Activated CD8-positive, alpha-beta memory T cell treated with anti-CD3 and anti-CD28 coated beads, Interleukin-2, amount 50 U/mL, for 48 hours (primary cell): ENCODE measurements around the gene PAWR.
"Not testable (repeated sequence)": the region's sequence is repeated elsewhere in the genome, so short reads cannot be mapped to it uniquely, and the experiment has no call there.

Experiments
- DNase-seq: peaks from one replicate; pipeline ENCODE4 v3.0.0-alpha.2; 2020

Gene PAWR

GRCh38 chr12:79644274-79645234 is 46.2 kb downstream of the PAWR start:
- DNase-seq, result no peak

- DNase-seq, result no peak
Observed at GRCh38 chr12:79643821-79644220, 46.9 kb downstream of the PAWR start.

- no peak for DNase-seq
Observed at GRCh38 chr12:79638490-79638889, 52.3 kb downstream of the PAWR start.

- DNase-seq, result no peak
Observed at GRCh38 chr12:79637093-79637492, 53.7 kb downstream of the PAWR start.

- DNase-seq, result no peak
Observed at GRCh38 chr12:79635676-79636075, 55.1 kb downstream of the PAWR start.

- no peak for DNase-seq
Observed at GRCh38 chr12:79634957-79635471, 55.8 kb downstream of the PAWR start.

- no peak for DNase-seq
Observed at GRCh38 chr12:79629561-79629960, 61.2 kb downstream of the PAWR start.

- DNase-seq, result not testable (repeated sequence)
Observed at GRCh38 chr12:79626735-79627134, 64.0 kb downstream of the PAWR start.

- no peak for DNase-seq
Observed at GRCh38 chr12:79624378-79624777, 66.4 kb downstream of the PAWR start.

GRCh38 chr12:79619872-79620562 is 70.7 kb downstream of the PAWR start:
- no peak for DNase-seq

- DNase-seq, result no peak
Observed at GRCh38 chr12:79618848-79619404, 71.8 kb downstream of the PAWR start.

GRCh38 chr12:79617696-79618095 is 73.1 kb downstream of the PAWR start:
- no peak for DNase-seq

GRCh38 chr12:79615596-79616560 is 74.9 kb downstream of the PAWR start:
- DNase-seq, result no peak

- DNase-seq, result no peak
Observed at GRCh38 chr12:79614730-79615129, 76.0 kb downstream of the PAWR start.

GRCh38 chr12:79601908-79602307 is 88.9 kb downstream of the PAWR start:
- DNase-seq, result no peak

GRCh38 chr12:79597910-79598309 is 92.9 kb downstream of the PAWR start:
- DNase-seq, result no peak

GRCh38 chr12:79596719-79597350 is 93.9 kb downstream of the PAWR start:
- no peak for DNase-seq

- no peak for DNase-seq
Observed at GRCh38 chr12:79595273-79595672, 95.5 kb downstream of the PAWR start.

GRCh38 chr12:79592865-79593264 is 97.9 kb downstream of the PAWR start:
- no peak for DNase-seq

GRCh38 chr12:79591988-79592387 is 98.8 kb downstream of the PAWR start:
- DNase-seq, result no peak

- DNase-seq, result no peak
Observed at GRCh38 chr12:79590751-79591150, 100.0 kb downstream of the PAWR start.

GRCh38 chr12:79587368-79587767 is 103.4 kb downstream of the PAWR start:
- no peak for DNase-seq
